ENCODE data around the gene CASR. TPM values are rescaled to one million over a fixed set of nuclear protein-coding genes. Genes with fewer than 3 reads are reported as not detected.
A peak's percentile ranks its signal among the peaks of the same experiment; 100 is the strongest.

The CASR gene
- total and polyA plus RNA-seq, 8 donors, result 6.9 to 24.6 (median 10.5) TPM

DNA sequence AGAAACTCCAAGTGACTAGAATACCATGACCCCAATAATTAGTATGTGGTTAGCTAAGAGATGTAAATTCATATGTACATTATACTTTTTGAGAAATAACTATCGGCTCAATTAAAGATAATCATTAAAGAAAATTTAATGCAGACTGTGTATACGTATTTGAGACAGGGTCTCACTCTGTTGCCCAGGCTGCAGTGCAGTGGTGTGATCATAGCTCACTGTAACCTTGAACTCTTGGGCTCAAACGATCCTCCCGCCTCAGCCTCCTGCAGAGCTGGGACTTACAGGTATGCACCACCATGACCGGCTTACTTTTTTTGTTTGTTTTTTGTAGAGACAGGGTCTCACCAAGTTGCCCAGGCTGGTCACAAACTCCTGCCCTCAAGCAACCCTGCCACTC lies 132.9 kb downstream of the CASR start:
- DNase-seq, result no peak
- Histone ChIP-seq H3K36me3 (no peaks in the 10 kb centered on the region), H3K4me3 (no peak overlapping the region), H3K27ac (no peak overlapping the region), H3K9me3 (no peaks in the 10 kb centered on the region), H3K27me3 (no peaks in the 10 kb centered on the region), H3K4me1 (peaks cover 0 to 3% (median 0%) of the 10 kb centered on the region in 3 donors)
- WGBS, 2 donors, result 67 to 79% methylated on average over 5 of the region's 5 CpGs
- TF ChIP-seq, protein P1, sequence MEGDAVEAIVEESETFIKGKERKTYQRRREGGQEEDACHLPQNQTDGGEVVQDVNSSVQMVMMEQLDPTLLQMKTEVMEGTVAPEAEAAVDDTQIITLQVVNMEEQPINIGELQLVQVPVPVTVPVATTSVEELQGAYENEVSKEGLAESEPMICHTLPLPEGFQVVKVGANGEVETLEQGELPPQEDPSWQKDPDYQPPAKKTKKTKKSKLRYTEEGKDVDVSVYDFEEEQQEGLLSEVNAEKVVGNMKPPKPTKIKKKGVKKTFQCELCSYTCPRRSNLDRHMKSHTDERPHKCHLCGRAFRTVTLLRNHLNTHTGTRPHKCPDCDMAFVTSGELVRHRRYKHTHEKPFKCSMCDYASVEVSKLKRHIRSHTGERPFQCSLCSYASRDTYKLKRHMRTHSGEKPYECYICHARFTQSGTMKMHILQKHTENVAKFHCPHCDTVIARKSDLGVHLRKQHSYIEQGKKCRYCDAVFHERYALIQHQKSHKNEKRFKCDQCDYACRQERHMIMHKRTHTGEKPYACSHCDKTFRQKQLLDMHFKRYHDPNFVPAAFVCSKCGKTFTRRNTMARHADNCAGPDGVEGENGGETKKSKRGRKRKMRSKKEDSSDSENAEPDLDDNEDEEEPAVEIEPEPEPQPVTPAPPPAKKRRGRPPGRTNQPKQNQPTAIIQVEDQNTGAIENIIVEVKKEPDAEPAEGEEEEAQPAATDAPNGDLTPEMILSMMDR (IDR thresholded peaks at IDR 0.05), result no peak
- no peak for FAIRE-seq
- ATAC-seq, result no peak
- intact Hi-C loops (cut with DNase I), result no loop called here

DNA sequence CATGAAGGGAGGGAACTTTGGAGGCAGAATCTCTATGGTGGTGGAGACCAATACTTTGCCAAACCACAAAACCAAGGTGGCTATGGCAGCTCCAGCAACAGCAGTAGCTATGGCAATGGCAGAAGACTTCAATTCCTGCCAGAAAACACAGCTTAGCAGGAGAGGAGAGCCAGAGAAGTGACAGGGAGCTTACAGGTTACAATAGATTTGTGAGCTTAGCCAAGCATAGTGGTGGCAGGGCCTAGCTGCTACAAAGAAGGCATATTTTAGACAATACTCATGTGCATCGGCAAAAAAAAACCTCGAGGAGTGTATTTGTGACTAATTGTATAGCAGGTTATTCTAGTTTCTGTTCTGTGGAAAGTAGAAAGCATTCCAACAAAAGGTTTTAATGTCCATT lies 135.2 kb downstream of the CASR start:
- DNase-seq (no peak), FAIRE-seq (no peak), ATAC-seq (no peak)
- intact Hi-C loops (cut with DNase I), result no loop called here
- WGBS, 2 donors, result 88 to 95% methylated on average over 2 of the region's 2 CpGs
- Histone ChIP-seq H3K4me3 (no peak overlapping the region), H3K9me3 (no peaks in the 10 kb centered on the region), H3K27ac (no peak overlapping the region), H3K27me3 (no peaks in the 10 kb centered on the region), H3K36me3 (no peaks in the 10 kb centered on the region), H3K4me1 (peaks cover 0 to 13% (median 7%) of the 10 kb centered on the region in 3 donors)
- TF ChIP-seq, protein P1 (IDR thresholded peaks at IDR 0.05), result no peak

DNA sequence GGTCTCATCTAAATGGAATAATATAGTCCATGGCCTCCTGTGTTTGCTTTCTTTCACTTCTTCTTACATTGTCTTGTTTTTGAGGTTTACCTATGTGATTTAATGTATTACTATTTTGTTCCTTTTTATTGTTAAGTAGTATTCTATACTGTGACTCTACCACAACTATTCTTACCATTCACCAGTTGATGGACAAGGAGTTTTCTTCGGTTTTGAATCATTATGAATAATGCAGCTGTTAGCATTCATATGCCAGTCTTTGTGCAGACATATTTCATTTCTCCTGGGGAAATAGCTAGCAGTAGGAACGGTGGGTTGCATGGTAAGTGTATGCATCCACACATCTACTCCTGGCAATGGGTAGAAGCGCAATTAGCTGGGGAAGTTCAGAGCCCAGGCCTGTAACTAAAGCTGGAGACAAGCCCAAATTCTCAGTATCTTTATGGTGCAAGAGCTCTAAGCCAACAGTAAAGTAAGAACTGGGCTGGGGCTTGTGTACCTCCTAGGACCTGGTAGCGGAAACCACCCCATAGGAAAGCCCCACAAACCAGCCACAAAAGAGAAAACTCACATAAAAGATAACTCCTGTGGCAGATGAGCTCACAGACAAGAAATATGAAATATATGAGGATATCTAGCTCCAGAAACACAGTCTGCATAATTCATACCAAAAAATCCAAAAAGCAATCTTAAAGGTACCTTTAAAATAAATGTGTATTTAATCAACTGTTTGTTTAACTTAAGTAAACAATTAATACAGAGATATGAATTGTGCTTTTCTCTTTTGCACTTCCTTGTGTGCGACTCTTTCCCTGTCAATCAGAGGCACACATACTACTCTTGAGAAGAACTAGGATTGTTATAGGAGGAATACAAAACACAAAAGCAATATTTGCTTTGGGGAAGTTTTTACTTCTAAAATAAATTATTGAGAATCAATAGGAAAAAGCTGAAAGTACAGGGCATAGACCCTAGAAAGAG lies 138.9 kb downstream of the CASR start:
- WGBS, 2 donors, result 65 to 67% methylated on average over 5 of the region's 5 CpGs
- Histone ChIP-seq H3K27ac (peak overlapping the region in 1 of 4 donors; percentile 30), H3K9me3 (no peaks in the 10 kb centered on the region), H3K36me3 (no peaks in the 10 kb centered on the region), H3K4me1 (peaks cover 0 to 13% (median 7%) of the 10 kb centered on the region in 3 donors), H3K4me3 (no peak overlapping the region), H3K27me3 (no peaks in the 10 kb centered on the region)
- ATAC-seq, result peak in 3 of 4 donors; percentile 80 to 94 (median 80)
- intact Hi-C loops (cut with DNase I), result no loop called here
- TF ChIP-seq, protein P1 (IDR thresholded peaks at IDR 0.05), result no peak
- no peak for FAIRE-seq
- no peak for DNase-seq

DNA sequence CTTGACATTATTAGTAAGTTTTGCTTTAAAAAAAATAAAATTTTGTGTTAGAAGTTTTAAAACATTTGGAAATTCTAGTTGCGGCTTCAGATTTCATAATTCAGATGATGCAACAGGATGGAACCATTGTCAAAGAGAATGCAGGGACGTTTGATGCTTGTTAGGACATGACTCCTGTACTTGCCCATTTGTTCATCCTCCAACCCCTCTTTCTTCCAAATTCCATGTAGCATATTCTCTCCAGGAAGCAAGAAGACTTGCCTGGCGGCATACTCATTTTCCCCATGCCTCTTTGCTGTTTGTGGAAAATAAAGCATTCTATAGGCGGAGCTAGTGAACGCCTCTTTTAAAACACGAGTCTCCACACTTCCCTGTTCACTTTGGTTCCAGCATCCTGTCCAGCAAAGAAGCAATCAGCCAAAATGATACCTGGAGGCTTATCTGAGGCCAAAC lies 141.4 kb downstream of the CASR start, which contains the start of gene CSTA:
Gene CSTA (plus strand): TSS at position 378 of the 453 bp plus-strand sequence. CDS start 45 bp downstream, at position 423.
- intact Hi-C loops (cut with DNase I), result no loop called here
- H3K27me3 ChIP-seq, result no peaks in the 10 kb centered on the region
- no peak within 1 kb of the TSS for H3K27ac ChIP-seq
- FAIRE-seq (no peak), ATAC-seq (peak in 1 of 4 donors; percentile 55), DNase-seq (no peak)
- TF ChIP-seq, protein P1 (IDR thresholded peaks at IDR 0.05), result no peak
- no peak within 1 kb of the TSS for H3K4me3 ChIP-seq
- H3K36me3 ChIP-seq, result no peaks in the 10 kb centered on the region
- 66 to 75% methylated on average over 6 of the region's 6 CpGs for WGBS, 2 donors
- H3K9me3 ChIP-seq, result no peaks in the 10 kb centered on the region
- peaks cover 0 to 13% (median 7%) of the 10 kb centered on the region in 3 donors for H3K4me1 ChIP-seq
